Endometrial microvascular endothelial cells (primary cell): Measurements from ENCODE around the gene OR8A1. TPM values are rescaled to one million over a fixed set of nuclear protein-coding genes. Genes with fewer than 3 reads are reported as not detected.
"Not testable (repeated sequence)": the region's sequence is repeated elsewhere in the genome, so short reads cannot be mapped to it uniquely, and the experiment has no call there.

ENCODE experiments used
- in situ Hi-C: cut with HindIII; loops from 2 replicates; pipeline ENCODE4 v1.10.0; 2017; ENCODE audit warnings: low sequenced_read_pairs, low pct_unique_long_range_greater_than_20kb; ENCODE audit errors: inconsistent ontology term
- total RNA-seq: library from RNA; depleted of rRNA; stranded (reverse); fragments of >200 nt; gene quantifications from one replicate; pipeline ENCODE4 v1.2.3, GENCODE V29; 2015; ENCODE audit errors: inconsistent ontology term

The OR8A1 gene
- total RNA-seq, 1 donor from 2014 or later = not detected

GRCh38 chr11:124586238-124586860, 16.6 kb downstream of the OR8A1 start:
- in situ Hi-C loops = no loop called here

GRCh38 chr11:124591430-124591829, 21.6 kb downstream of the OR8A1 start:
- in situ Hi-C loops = no loop called here

- in situ Hi-C loops = no loop called here
Measured at GRCh38 chr11:124592627-124593026, 22.8 kb downstream of the OR8A1 start.

- in situ Hi-C loops = no loop called here
Measured at GRCh38 chr11:124595302-124595701, 25.5 kb downstream of the OR8A1 start.

- in situ Hi-C loops = no loop called here
Measured at GRCh38 chr11:124597626-124598025, 27.8 kb downstream of the OR8A1 start.

- in situ Hi-C loops = no loop called here
Measured at GRCh38 chr11:124600621-124601320, 31.0 kb downstream of the OR8A1 start.

GRCh38 chr11:124602193-124602592, 32.4 kb downstream of the OR8A1 start:
- in situ Hi-C loops = no loop called here

GRCh38 chr11:124602723-124603122, 32.9 kb downstream of the OR8A1 start:
- in situ Hi-C loops = not testable (repeated sequence)

- in situ Hi-C loops = no loop called here
Measured at GRCh38 chr11:124605719-124606118, 35.9 kb downstream of the OR8A1 start.

GRCh38 chr11:124608147-124608546, 38.4 kb downstream of the OR8A1 start:
- in situ Hi-C loops = no loop called here

- in situ Hi-C loops = no loop called here
Measured at GRCh38 chr11:124610295-124610694, 40.5 kb downstream of the OR8A1 start.

- in situ Hi-C loops = no loop called here
Measured at GRCh38 chr11:124611064-124611463, 41.3 kb downstream of the OR8A1 start, which contains the start of gene PANX3. PANX3 (plus strand) TSS chr11:124611428; CDS start chr11:124611557, 129 bp downstream.

GRCh38 chr11:124612045-124612444, 42.2 kb downstream of the OR8A1 start:
- in situ Hi-C loops = no loop called here

GRCh38 chr11:124612567-124613246, 42.9 kb downstream of the OR8A1 start:
- in situ Hi-C loops = no loop called here

- in situ Hi-C loops = no loop called here
Measured at GRCh38 chr11:124618863-124619262, 49.1 kb downstream of the OR8A1 start.

Other genes starting within 250 kb of the OR8A1 start
- gene OR8D2, start 249.8 kb upstream of the OR8A1 start, total RNA-seq = not detected
- not detected for gene OR8B2, start 185.5 kb upstream of the OR8A1 start, total RNA-seq
- gene OR8B3, start 171.0 kb upstream of the OR8A1 start, total RNA-seq = not detected
- gene OR8B4, start 145.1 kb upstream of the OR8A1 start, total RNA-seq = not detected
- not detected for gene OR8B8, start 124.3 kb upstream of the OR8A1 start, total RNA-seq
- gene OR8B12, start 26.3 kb upstream of the OR8A1 start, total RNA-seq = not detected
- not detected for gene PANX3, start 41.4 kb downstream of the OR8A1 start, total RNA-seq
- gene TBRG1, start 52.9 kb downstream of the OR8A1 start, total RNA-seq = 20.0 TPM
- gene SIAE, start 103.7 kb downstream of the OR8A1 start, total RNA-seq = 19.3 TPM
- 16.8 TPM for gene SPA17, start 103.9 kb downstream of the OR8A1 start, total RNA-seq
- 14.6 TPM for gene NRGN, start 169.9 kb downstream of the OR8A1 start, total RNA-seq
- gene VSIG2, start 182.3 kb downstream of the OR8A1 start, total RNA-seq = 0.46 TPM
- gene ESAM, start 192.3 kb downstream of the OR8A1 start, total RNA-seq = 289 TPM
- 16.1 TPM for gene MSANTD2, start 230.4 kb downstream of the OR8A1 start, total RNA-seq